Retinal pigment epithelial cell (primary cell): Measurements from ENCODE around the gene ZDHHC3.

Experiments
- DNase-seq: peaks from one replicate; pipeline ENCODE4 v3.0.0-alpha.2; 2010; ENCODE audit warnings: low read depth
- H3K4me3 ChIP-seq: 2 replicates; pipeline ENCODE4 v1.5.1; 2011; ENCODE audit warnings: mild to moderate bottlenecking, low read length, control low read depth, moderate library complexity
- CTCF ChIP-seq: conservative IDR thresholded peaks from 2 replicates; pipeline ENCODE4 v1.5.1; 2011; ENCODE audit warnings: low read depth, low read length, control low read depth, inconsistent platforms

The ZDHHC3 gene

GRCh38 chr3:44896440-44896839 is 79.5 kb downstream of the ZDHHC3 start:
- no peak for TF ChIP-seq CTCF
- DNase-seq, result no peak
- H3K4me3 ChIP-seq, result no peak overlapping the region

- H3K4me3 ChIP-seq, result no peak overlapping the region
- DNase-seq, result no peak
- no peak for TF ChIP-seq CTCF
Measured at GRCh38 chr3:44894485-44894884, 81.5 kb downstream of the ZDHHC3 start.

GRCh38 chr3:44893097-44893496 is 82.9 kb downstream of the ZDHHC3 start:
- no peak for DNase-seq
- TF ChIP-seq CTCF, result no peak
- no peak overlapping the region for H3K4me3 ChIP-seq

- no peak for DNase-seq
Measured at GRCh38 chr3:44892689-44893088, 83.3 kb downstream of the ZDHHC3 start.

GRCh38 chr3:44890852-44891251 is 85.1 kb downstream of the ZDHHC3 start:
- TF ChIP-seq CTCF, result no peak
- no peak for DNase-seq
- no peak overlapping the region for H3K4me3 ChIP-seq

More at GRCh38 chr3:44892689-44893088, 83.3 kb downstream of the ZDHHC3 start:
- no peak for TF ChIP-seq CTCF
- no peak overlapping the region for H3K4me3 ChIP-seq

GRCh38 chr3:44890258-44890657 is 85.7 kb downstream of the ZDHHC3 start:
- no peak overlapping the region for H3K4me3 ChIP-seq
- no peak for DNase-seq
- no peak for TF ChIP-seq CTCF

- no peak overlapping the region for H3K4me3 ChIP-seq
- TF ChIP-seq CTCF, result no peak
- no peak for DNase-seq
Measured at GRCh38 chr3:44887101-44887500, 88.9 kb downstream of the ZDHHC3 start.
